GM19099 (cell line): ENCODE results near the gene MYRF.

Source experiments
- POLR2A ChIP-seq: IDR thresholded peaks from 3 replicates; pipeline ENCODE4 v1.6.1; 2011; ENCODE audit warnings: low read depth; ENCODE audit not compliant: insufficient read length; ENCODE audit errors: extremely low read depth

MYRF gene

GRCh38 chr11:61797263-61797944 is 45.0 kb downstream of the MYRF start:
- no peak for TF ChIP-seq POLR2A

- TF ChIP-seq POLR2A: no peak
Observed at GRCh38 chr11:61799665-61800284, 47.3 kb downstream of the MYRF start.

GRCh38 chr11:61800331-61801281 is 48.2 kb downstream of the MYRF start:
- TF ChIP-seq POLR2A: no peak

- TF ChIP-seq POLR2A: no peak
Observed at GRCh38 chr11:61802605-61803004, 50.2 kb downstream of the MYRF start.

- TF ChIP-seq POLR2A: no peak
Observed at GRCh38 chr11:61803889-61804647, 51.6 kb downstream of the MYRF start.

GRCh38 chr11:61805146-61805545 is 52.7 kb downstream of the MYRF start:
- no peak for TF ChIP-seq POLR2A

GRCh38 chr11:61806785-61807184 is 54.3 kb downstream of the MYRF start:
- TF ChIP-seq POLR2A: no peak

GRCh38 chr11:61810671-61811175 is 58.3 kb downstream of the MYRF start:
- TF ChIP-seq POLR2A: no peak

- TF ChIP-seq POLR2A: no peak
Observed at GRCh38 chr11:61811831-61812230, 59.4 kb downstream of the MYRF start.

- TF ChIP-seq POLR2A: no peak
Observed at GRCh38 chr11:61812736-61813411, 60.4 kb downstream of the MYRF start.

- TF ChIP-seq POLR2A: no peak
Observed at GRCh38 chr11:61814247-61814957, 62.0 kb downstream of the MYRF start.

GRCh38 chr11:61814958-61815789 is 62.7 kb downstream of the MYRF start:
- TF ChIP-seq POLR2A: peak; percentile 74
